K562 (cell line): ENCODE results near the gene PRODH2. TPM values are rescaled to one million over a fixed set of nuclear protein-coding genes. Genes with fewer than 3 reads are reported as not detected.

Source experiments
- CBX2 ChIP-seq: fragments of 200-600 bp; sonication (generic); IDR thresholded peaks from one replicate; pipeline ENCODE4 v1.6.1; 2012; ENCODE audit warnings: mild to moderate bottlenecking, low read length, inconsistent platforms; ENCODE audit not compliant: insufficient read depth, poor library complexity, severe bottlenecking
- CREB1 ChIP-seq, 2 experiments: sonication (generic) in 1 of 2; formaldehyde crosslinking in 1 of 2; IDR thresholded peaks; 2 replicates each; pipeline versions ENCODE4 v1.6.1 to v1.8.0; 2012 to 2022; ENCODE audit warnings: inconsistent platforms in 1 of 2, mild to moderate bottlenecking in 1 of 2, missing genetic modification reagents in 1 of 2, moderate library complexity in 1 of 2
- CREB3L1 ChIP-seq: fragments of 450-650 bp; IDR thresholded peaks from 2 replicates; pipeline ENCODE4 v1.6.1; 2014; ENCODE audit warnings: low read depth, mild to moderate bottlenecking, moderate library complexity, borderline replicate concordance
- CXXC5 ChIP-seq: fragments of 250-450 bp; sonication (Bioruptor Pico); IDR thresholded peaks from 2 replicates; pipeline ENCODE4 v1.8.0; 2022; ENCODE audit warnings: inconsistent platforms, mild to moderate bottlenecking, moderate library complexity
- EHMT2 ChIP-seq: fragments of 450-650 bp; IDR thresholded peaks from 2 replicates; pipeline ENCODE4 v1.6.1; 2018; ENCODE audit warnings: antibody characterized with exemption
- ELF2 ChIP-seq: fragments of 250-450 bp; sonication (Bioruptor Pico); IDR thresholded peaks from 2 replicates; pipeline ENCODE4 v1.5.0; 2021; ENCODE audit warnings: mild to moderate bottlenecking
- ETV1 ChIP-seq: fragments of 450-650 bp; conservative IDR thresholded peaks from 2 replicates; pipeline ENCODE4 v1.6.1; 2016; ENCODE audit warnings: missing genetic modification characterization, control low read depth, low read depth, missing compliant biosample characterization
- ETV5 ChIP-seq: sonication (generic); formaldehyde crosslinking; IDR thresholded peaks from 2 replicates; pipeline ENCODE4 v1.4.0; 2020; ENCODE audit warnings: low read depth, mild to moderate bottlenecking, missing genetic modification reagents
- GATAD2A ChIP-seq: fragments of 450-650 bp; IDR thresholded peaks from 2 replicates; pipeline ENCODE4 v1.6.1; 2017
- HDAC2 ChIP-seq: fragments of 450-650 bp; IDR thresholded peaks from 2 replicates; pipeline ENCODE4 v1.6.1; 2016; ENCODE audit warnings: mild to moderate bottlenecking
- HNRNPK ChIP-seq: fragments of 200-400 bp; formaldehyde crosslinking; IDR thresholded peaks from one replicate; pipeline ENCODE4 v1.6.1; 2018; ENCODE audit warnings: mild to moderate bottlenecking, low read depth, low read length; ENCODE audit not compliant: poor library complexity, severe bottlenecking
- KAT8 ChIP-seq: fragments of 450-650 bp; IDR thresholded peaks from 2 replicates; pipeline ENCODE4 v1.6.1; 2016; ENCODE audit warnings: low read depth, mild to moderate bottlenecking
- KLF1 ChIP-seq: fragments of 450-650 bp; IDR thresholded peaks from 2 replicates; pipeline ENCODE4 v1.6.1; 2016; ENCODE audit warnings: missing genetic modification characterization, missing compliant biosample characterization
- MAX ChIP-seq: sonication (generic); formaldehyde crosslinking; IDR thresholded peaks from 2 replicates; pipeline ENCODE4 v1.9.0; 2022; ENCODE audit warnings: mild to moderate bottlenecking, missing genetic modification reagents
- RBM15 ChIP-seq: fragments of 200-400 bp; formaldehyde crosslinking; IDR thresholded peaks from 2 replicates; pipeline ENCODE4 v1.6.1; 2018; ENCODE audit warnings: mild to moderate bottlenecking, low read length, moderate library complexity; ENCODE audit not compliant: insufficient read depth
- TAL1 ChIP-seq: fragments of 450-650 bp; IDR thresholded peaks from 2 replicates; pipeline ENCODE4 v1.6.1; 2016; ENCODE audit warnings: mild to moderate bottlenecking
- YY1 ChIP-seq, 3 experiments: IDR thresholded peaks; 2 replicates each; pipeline ENCODE4 v1.6.1; 2011; ENCODE audit warnings: low read length in 2 of 3, mild to moderate bottlenecking in 2 of 3, moderate library complexity in 2 of 3, borderline replicate concordance in 1 of 3, control low read depth in 1 of 3, low read depth in 1 of 3; ENCODE audit not compliant: insufficient read depth in 3 of 3, insufficient replicate concordance in 2 of 3, control insufficient read depth in 1 of 3, insufficient read length in 1 of 3; ENCODE audit errors: extremely low read depth in 1 of 3
- ZNF707 ChIP-seq: fragments of 250-450 bp; sonication (Bioruptor Pico); conservative IDR thresholded peaks from 2 replicates; pipeline ENCODE4 v1.8.0; 2022; ENCODE audit warnings: inconsistent platforms, mild to moderate bottlenecking, moderate library complexity
- ZNF785 ChIP-seq: fragments of 250-450 bp; sonication (Bioruptor Pico); IDR thresholded peaks from 2 replicates; pipeline ENCODE4 v1.4.0; 2020; ENCODE audit warnings: mild to moderate bottlenecking
- polyA plus RNA-seq, 8 experiments: library from polyadenylated mRNA; depleted of rRNA in 4 of 8; stranded (reverse) in 5 of 8; unstranded in 3 of 8; fragments of >200 nt; fragmentation: Nextera tagmentation in 2 of 8; fragmentation: Illumina TruSeq in 1 of 8; extraction: Ambion mirVana in 2 of 8; extraction: Trizol in 1 of 8; gene quantifications; 2 replicates each; pipeline versions ENCODE4 v1.2.1 to v1.2.3, GENCODE V29; 2011 to 2014; ENCODE audit warnings: inconsistent platforms in 1 of 8, missing spikeins in 1 of 8
- total RNA-seq, 7 experiments: library from RNA; depleted of rRNA in 6 of 7; stranded (reverse); fragments of >200 nt in 6 of 7; fragmentation: Illumina TruSeq in 2 of 7; extraction: Trizol in 2 of 7; gene quantifications; 2 replicates each; pipeline versions ENCODE4 v1.2.1 to v1.2.3, GENCODE V29; 2011 to 2021; ENCODE audit warnings: low replicate concordance in 1 of 7
- TF ChIP-seq, protein P1 (sequence below): IDR thresholded peaks from 2 replicates; pipeline ENCODE4 v1.6.1; 2016; ENCODE audit warnings: missing genetic modification characterization, missing compliant biosample characterization
- TF ChIP-seq, protein P2 (sequence below): fragments of 250-450 bp; sonication (Bioruptor Pico); IDR thresholded peaks from 2 replicates; pipeline ENCODE4 v1.5.0; 2021

PRODH2 gene
- total and polyA plus RNA-seq, 9 of the 15 experiments (the other 6 are each of a cell fraction or from before 2014, with no cell fraction given): not detected

GRCh38 chr19:35775298-35776101, 37.1 kb downstream of the PRODH2 start, which contains the start of gene ARHGAP33 (continued):
- no peak for TF ChIP-seq RBM15
- TF ChIP-seq MAX: peak; percentile 68
- TF ChIP-seq ELF2 (CRISPR knock-in tag): no peak
- TF ChIP-seq ETV5: no peak
- TF ChIP-seq CBX2: no peak
- TF ChIP-seq CREB1 (IDR thresholded peaks at IDR 0.05): no peak
- no peak for TF ChIP-seq CREB1 (CRISPR knock-in tag; IDR thresholded peaks at IDR 0.05)
- peak; percentile 48; the same call in 1 of the 2 replicates for TF ChIP-seq CREB3L1
- TF ChIP-seq HDAC2: no peak
- TF ChIP-seq ZNF707 (CRISPR knock-in tag): no peak
- no peak for TF ChIP-seq TAL1
- TF ChIP-seq GATAD2A: no peak
- no peak for TF ChIP-seq HNRNPK
- no peak for TF ChIP-seq ZNF785 (CRISPR knock-in tag)
- peak in 2 of 3 experiments; percentile 82 to 86 for TF ChIP-seq YY1 (IDR thresholded peaks at IDR 0.05; ENCODE audit: borderline replicate concordance in 1 of 3, control insufficient read depth in 1 of 3, extremely low read depth in 1 of 3, insufficient read depth in 3 of 3, insufficient read length in 1 of 3, insufficient replicate concordance in 2 of 3, low read depth in 1 of 3, low read length in 2 of 3)
- TF ChIP-seq, protein P1, sequence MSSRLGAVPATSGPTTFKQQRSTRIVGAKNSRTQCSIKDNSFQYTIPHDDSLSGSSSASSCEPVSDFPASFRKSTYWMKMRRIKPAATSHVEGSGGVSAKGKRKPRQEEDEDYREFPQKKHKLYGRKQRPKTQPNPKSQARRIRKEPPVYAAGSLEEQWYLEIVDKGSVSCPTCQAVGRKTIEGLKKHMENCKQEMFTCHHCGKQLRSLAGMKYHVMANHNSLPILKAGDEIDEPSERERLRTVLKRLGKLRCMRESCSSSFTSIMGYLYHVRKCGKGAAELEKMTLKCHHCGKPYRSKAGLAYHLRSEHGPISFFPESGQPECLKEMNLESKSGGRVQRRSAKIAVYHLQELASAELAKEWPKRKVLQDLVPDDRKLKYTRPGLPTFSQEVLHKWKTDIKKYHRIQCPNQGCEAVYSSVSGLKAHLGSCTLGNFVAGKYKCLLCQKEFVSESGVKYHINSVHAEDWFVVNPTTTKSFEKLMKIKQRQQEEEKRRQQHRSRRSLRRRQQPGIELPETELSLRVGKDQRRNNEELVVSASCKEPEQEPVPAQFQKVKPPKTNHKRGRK (tag): no peak
- no peak for TF ChIP-seq EHMT2
- no peak for TF ChIP-seq KAT8
- 0 out of 2 replicates have a peak, but pooled peaks have one; percentile 44 for TF ChIP-seq KLF1 (tag)
- no peak for TF ChIP-seq ETV1 (tag)
- peak; percentile 87 for TF ChIP-seq CXXC5 (CRISPR knock-in tag)
- TF ChIP-seq, protein P2, sequence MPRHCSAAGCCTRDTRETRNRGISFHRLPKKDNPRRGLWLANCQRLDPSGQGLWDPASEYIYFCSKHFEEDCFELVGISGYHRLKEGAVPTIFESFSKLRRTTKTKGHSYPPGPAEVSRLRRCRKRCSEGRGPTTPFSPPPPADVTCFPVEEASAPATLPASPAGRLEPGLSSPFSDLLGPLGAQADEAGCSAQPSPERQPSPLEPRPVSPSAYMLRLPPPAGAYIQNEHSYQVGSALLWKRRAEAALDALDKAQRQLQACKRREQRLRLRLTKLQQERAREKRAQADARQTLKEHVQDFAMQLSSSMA (CRISPR knock-in tag): no peak
